A204.1 (cell line): ENCODE results near the gene RTCA.
"Not testable (repeated sequence)": the region's sequence is repeated elsewhere in the genome, so short reads cannot be mapped to it uniquely, and the experiment has no call there.

Experiments used
- FAIRE-seq: peaks from 2 replicates; lab custom pipeline; 2012; peaks lifted over from hg19 to GRCh38; lab: Jason Lieb, UNC

The RTCA gene

DNA sequence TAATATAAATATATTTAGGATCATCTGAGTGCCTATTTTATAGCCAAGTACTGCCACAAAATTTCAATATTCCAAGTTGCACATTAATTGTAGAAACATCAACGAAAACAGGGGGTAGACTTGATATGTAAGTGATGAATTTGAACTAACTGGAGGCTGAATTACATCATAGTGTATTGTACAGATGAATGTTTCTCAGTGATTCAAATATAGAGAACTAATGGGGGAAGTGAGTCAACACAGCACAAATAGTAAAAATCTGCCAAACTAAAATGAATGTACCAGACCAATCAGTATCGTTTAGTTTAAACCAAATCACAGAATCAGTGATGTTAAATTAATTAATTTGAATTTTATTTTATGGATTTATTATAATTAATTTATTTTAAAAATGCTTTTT lies 42.8 kb downstream of the RTCA start:
- no peak for FAIRE-seq

GRCh38 chr1:100309863-100310262 lies 43.8 kb downstream of the RTCA start:
- FAIRE-seq, result no peak

- no peak for FAIRE-seq
Observed at GRCh38 chr1:100313382-100313781, 47.4 kb downstream of the RTCA start.

GRCh38 chr1:100316622-100317021 lies 50.6 kb downstream of the RTCA start:
- FAIRE-seq, result no peak

- no peak for FAIRE-seq
Observed at GRCh38 chr1:100320311-100321099, 54.5 kb downstream of the RTCA start.

GRCh38 chr1:100321100-100321493 lies 55.1 kb downstream of the RTCA start:
- FAIRE-seq, result no peak

DNA sequence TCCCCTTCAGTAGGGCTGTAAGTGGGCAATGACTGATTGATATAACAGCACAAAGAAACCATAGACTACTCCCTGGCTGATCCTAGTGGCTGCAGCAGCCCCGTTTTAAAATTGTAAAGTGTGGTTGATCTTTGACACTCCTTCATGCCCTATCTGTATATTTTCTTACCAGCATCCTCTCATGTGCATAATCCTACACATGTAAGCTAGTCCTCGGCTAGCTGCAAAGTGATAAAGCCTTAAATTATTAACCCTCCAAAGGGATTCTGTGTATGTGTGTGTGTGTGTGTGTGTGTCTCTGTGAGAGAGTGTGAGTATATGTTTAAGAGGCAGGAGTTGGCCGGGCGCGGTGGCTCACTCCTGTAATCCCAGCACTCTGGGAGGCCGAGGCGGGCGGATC lies 55.5 kb downstream of the RTCA start:
- FAIRE-seq, result no peak

GRCh38 chr1:100322436-100323211 lies 56.6 kb downstream of the RTCA start:
- no peak for FAIRE-seq

- no peak for FAIRE-seq
Observed at GRCh38 chr1:100323419-100324106, 57.5 kb downstream of the RTCA start.

DNA sequence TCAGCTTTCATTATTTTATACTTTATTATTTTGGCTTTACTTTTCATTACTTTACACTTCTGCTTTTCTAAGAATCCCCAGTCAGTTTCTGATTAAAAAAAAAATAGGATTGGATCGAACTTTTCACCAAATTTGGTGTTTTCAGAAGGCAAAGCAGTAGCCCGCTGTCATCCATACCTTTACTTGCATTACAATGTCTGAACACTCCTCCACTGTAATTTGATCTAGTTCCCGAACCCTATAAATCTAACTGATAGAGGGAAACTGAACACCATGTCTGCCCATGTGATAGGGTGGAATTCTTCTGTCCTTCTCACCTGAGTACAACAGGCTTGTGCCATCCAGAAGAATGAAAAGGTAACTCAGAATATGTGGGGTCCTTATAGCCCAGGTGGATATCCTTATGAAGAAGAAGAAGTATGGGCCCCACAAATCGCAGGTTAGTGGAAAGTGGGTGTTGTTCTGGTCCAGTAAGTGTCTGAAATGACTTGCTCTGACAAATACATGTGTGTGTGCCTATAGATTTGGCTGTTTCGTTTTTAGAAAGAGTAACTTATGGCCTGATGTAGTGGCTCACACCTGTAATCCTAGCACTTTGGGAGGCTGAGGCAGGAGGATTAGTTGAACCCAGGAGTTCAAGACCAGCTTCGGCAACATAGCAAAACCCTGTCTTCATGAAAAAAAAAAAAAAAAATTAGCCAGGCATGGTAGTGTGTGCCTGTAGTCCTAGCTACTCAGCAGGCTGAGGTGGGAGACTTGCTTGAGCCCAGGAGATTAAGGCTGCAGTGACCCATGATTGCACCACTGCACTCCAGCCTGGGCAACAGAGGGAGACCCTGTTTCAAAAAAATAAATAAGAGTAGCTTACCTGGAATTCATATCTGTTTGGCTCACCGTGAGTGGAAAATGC lies 59.7 kb downstream of the RTCA start:
- no peak for FAIRE-seq

DNA sequence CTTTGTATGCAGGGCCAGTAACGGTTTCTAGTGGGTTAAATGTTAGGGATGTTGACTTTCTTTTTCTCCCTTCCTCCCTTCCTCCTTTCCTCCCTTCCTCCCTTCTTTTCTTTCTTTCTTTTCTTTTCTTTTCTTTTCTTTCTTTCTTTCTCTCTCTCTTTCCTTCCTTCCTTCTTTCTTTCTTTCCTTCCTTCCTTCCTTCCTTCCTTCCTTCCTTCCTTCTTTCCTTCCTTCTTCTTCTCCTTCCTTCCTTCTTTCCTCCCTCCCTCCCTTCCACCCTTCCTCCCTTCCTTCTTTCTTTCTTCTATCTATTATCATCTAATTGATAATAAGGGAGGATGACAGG lies 60.3 kb downstream of the RTCA start:
- not testable (repeated sequence) for FAIRE-seq

- no peak for FAIRE-seq
Observed at GRCh38 chr1:100328133-100328532, 62.1 kb downstream of the RTCA start.

- peak; percentile 32 for FAIRE-seq
Observed at GRCh38 chr1:100331146-100331545, 65.1 kb downstream of the RTCA start.

GRCh38 chr1:100332331-100332730 lies 66.3 kb downstream of the RTCA start:
- no peak for FAIRE-seq

DNA sequence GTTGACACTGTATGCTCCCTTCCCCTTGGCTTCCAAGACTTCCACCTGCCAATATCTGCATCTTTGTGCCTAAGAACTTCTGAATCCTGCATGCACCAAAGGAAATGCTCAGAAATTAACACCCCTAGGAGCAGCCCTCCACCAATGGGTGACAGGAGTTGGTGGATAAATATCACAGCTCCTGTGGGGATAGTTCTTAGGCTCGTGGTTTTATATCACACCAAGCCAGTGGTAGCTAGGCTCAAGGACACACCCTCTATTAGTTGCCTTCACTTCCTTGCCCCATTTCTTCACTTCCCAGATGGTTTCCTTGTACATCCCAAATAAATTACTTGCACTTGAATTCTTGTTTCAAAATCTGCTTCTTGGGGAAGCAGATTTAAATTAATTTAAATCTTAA lies 69.4 kb downstream of the RTCA start:
- FAIRE-seq, result no peak

GRCh38 chr1:100337878-100338277 lies 71.9 kb downstream of the RTCA start:
- not testable (repeated sequence) for FAIRE-seq

GRCh38 chr1:100339735-100340134 lies 73.7 kb downstream of the RTCA start:
- not testable (repeated sequence) for FAIRE-seq

DNA sequence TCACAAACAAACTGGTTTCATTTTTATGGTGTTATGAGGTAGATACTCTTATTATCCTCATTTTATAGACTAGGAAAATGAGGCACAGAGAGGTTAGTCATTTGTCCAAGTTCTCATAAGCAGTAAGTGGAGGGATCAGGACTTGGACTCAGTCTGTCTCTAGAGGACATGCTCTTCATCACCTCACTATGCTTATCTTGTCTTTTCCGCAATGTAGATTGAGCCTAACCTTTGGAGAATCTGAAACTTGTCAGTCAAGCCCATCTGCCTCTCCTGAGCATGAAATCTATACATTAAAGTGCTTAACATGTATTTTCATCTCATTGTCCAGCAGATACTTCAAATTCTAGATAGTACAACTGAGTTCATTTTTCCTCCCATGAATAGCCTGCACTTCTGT lies 74.5 kb downstream of the RTCA start:
- FAIRE-seq, result no peak

GRCh38 chr1:100342348-100342747 lies 76.3 kb downstream of the RTCA start:
- FAIRE-seq, result no peak
